DOHH2 (cell line): ENCODE measurements around the gene HDAC4.

Experiments
- H3F3A ChIP-seq: fragments of 200-600 bp; sonication (generic), shearing (Covaris generic); 2 replicates; pipeline ENCODE4 v1.6.0; 2016; ENCODE audit warnings: antibody characterized with exemption, mild to moderate bottlenecking; ENCODE audit not compliant: control insufficient read depth, insufficient read depth
- H3K27ac ChIP-seq: fragments of 200-600 bp; sonication (generic); 2 replicates; pipeline ENCODE4 v1.5.1; 2014; ENCODE audit warnings: low read depth, mild to moderate bottlenecking, low read length, moderate library complexity
- H3K27me3 ChIP-seq: fragments of 200-600 bp; sonication (generic); 2 replicates; pipeline ENCODE4 v1.6.1; 2014; ENCODE audit warnings: mild to moderate bottlenecking, low read length, mixed read lengths; ENCODE audit not compliant: control insufficient read depth
- H3K36me3 ChIP-seq: fragments of 200-600 bp; sonication (generic); 2 replicates; pipeline ENCODE4 v1.6.1; 2014; ENCODE audit warnings: mild to moderate bottlenecking, low read length, moderate library complexity, mixed read lengths; ENCODE audit not compliant: control insufficient read depth
- H3K4me1 ChIP-seq: fragments of 200-600 bp; sonication (generic); 2 replicates; pipeline ENCODE4 v1.6.1; 2014; ENCODE audit warnings: mild to moderate bottlenecking, low read length, mixed read lengths; ENCODE audit not compliant: control insufficient read depth
- H3K4me2 ChIP-seq: fragments of 200-600 bp; sonication (generic); 2 replicates; pipeline ENCODE4 v1.6.0; 2014; ENCODE audit warnings: mild to moderate bottlenecking, low read length, moderate library complexity
- H3K4me3 ChIP-seq: fragments of 200-600 bp; sonication (generic); 2 replicates; pipeline ENCODE4 v1.5.1; 2014; ENCODE audit warnings: mild to moderate bottlenecking, low read length, mixed read lengths
- H3K79me2 ChIP-seq: fragments of 200-600 bp; sonication (generic); 2 replicates; pipeline ENCODE4 v1.6.1; 2014; ENCODE audit warnings: mild to moderate bottlenecking, low read length, mixed read lengths; ENCODE audit not compliant: control insufficient read depth
- H3K9me2 ChIP-seq: fragments of 200-600 bp; sonication (generic); replicated peaks from 2 replicates; pipeline ENCODE4 v1.6.1; 2014; ENCODE audit warnings: mild to moderate bottlenecking, low read length, mixed read lengths; ENCODE audit not compliant: control insufficient read depth
- H3K9me3 ChIP-seq: fragments of 200-600 bp; sonication (generic); 2 replicates; pipeline ENCODE4 v1.6.1; 2014; ENCODE audit warnings: antibody characterized with exemption, low read length, mixed read lengths; ENCODE audit not compliant: control insufficient read depth, insufficient read depth
- H4K20me1 ChIP-seq: fragments of 200-600 bp; sonication (generic); 2 replicates; pipeline ENCODE4 v1.6.0; 2014; ENCODE audit warnings: low read depth, mild to moderate bottlenecking, antibody characterized with exemption, low read length, moderate library complexity; ENCODE audit not compliant: control insufficient read depth, insufficient read depth
- EZH2phosphoT487 ChIP-seq: fragments of 200-600 bp; sonication (generic); IDR thresholded peaks from 2 replicates; pipeline ENCODE4 v1.6.1; 2017; ENCODE audit warnings: borderline replicate concordance, mild to moderate bottlenecking, antibody characterized with exemption, low read length, moderate library complexity, mixed read lengths
- TF ChIP-seq, protein P1 (sequence below): fragments of 200-600 bp; sonication (generic); IDR thresholded peaks from one replicate; pipeline ENCODE4 v1.5.1; 2014; ENCODE audit warnings: antibody characterized with exemption, mild to moderate bottlenecking, low read depth, low read length; ENCODE audit not compliant: poor library complexity, severe bottlenecking

The HDAC4 gene

DNA sequence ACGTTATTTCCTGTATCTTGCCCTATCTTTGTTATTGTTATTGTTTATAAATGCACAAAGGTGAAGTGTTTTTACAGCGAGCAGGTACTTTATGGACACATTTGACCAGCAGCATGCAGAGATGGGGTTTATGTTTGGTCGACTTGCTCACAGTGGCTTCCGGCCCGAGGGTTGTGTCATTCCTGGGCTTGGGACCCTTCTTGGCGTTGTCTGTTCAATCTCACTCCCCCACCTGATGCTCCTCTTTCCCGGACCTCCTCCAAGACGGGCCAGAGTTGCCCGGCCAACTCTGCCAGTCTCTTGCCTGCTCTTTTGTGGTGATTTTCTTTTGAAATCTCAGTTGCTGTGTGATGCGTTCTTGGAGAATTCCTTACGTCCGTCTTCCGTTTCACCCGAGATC is 399.0 kb downstream of the HDAC4 start:
- Histone ChIP-seq H3K27ac (no peak overlapping the region), H3K4me2 (no peak overlapping the region), H3K4me3 (no peak overlapping the region), H3K27me3 (no peaks in the 10 kb centered on the region), H3F3A (no peaks in the 10 kb centered on the region), H3K9me3 (no peaks in the 10 kb centered on the region), H3K9me2 (no peaks in the 10 kb centered on the region), H3K79me2 (no peaks in the 10 kb centered on the region), H3K4me1 (no peaks in the 10 kb centered on the region), H4K20me1 (no peaks in the 10 kb centered on the region), H3K36me3 (no peaks in the 10 kb centered on the region)
- TF ChIP-seq, protein P1, sequence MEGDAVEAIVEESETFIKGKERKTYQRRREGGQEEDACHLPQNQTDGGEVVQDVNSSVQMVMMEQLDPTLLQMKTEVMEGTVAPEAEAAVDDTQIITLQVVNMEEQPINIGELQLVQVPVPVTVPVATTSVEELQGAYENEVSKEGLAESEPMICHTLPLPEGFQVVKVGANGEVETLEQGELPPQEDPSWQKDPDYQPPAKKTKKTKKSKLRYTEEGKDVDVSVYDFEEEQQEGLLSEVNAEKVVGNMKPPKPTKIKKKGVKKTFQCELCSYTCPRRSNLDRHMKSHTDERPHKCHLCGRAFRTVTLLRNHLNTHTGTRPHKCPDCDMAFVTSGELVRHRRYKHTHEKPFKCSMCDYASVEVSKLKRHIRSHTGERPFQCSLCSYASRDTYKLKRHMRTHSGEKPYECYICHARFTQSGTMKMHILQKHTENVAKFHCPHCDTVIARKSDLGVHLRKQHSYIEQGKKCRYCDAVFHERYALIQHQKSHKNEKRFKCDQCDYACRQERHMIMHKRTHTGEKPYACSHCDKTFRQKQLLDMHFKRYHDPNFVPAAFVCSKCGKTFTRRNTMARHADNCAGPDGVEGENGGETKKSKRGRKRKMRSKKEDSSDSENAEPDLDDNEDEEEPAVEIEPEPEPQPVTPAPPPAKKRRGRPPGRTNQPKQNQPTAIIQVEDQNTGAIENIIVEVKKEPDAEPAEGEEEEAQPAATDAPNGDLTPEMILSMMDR, result no peak
- TF ChIP-seq EZH2phosphoT487, result no peak

DNA sequence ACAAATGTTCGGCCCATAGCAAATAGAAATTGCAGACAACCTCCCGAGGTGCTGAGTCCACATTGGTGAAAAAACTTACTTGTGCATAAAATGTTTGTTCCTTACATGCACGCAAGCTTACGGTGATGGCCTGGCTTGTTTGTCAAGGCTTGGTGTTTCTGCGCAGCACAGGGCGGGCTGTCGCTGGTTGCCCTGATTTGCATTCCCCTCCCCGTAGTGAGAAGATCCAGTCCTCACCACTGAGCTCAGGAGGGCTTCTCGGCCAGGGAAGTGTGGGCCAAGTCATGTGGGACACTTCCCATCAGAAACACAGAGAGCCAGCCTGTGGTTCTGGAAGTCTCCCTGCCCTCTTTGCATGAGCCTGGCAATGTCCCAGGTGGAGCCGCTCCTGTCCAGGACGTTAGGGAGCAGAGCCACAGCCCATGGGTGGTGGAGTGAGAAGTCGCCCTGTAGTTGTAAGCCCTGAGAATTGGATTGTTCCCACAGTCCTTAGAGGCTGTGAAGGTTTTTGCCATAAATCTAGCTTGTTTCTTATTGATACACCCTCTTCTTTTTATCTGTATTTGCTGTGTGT is 400.2 kb downstream of the HDAC4 start:
- Histone ChIP-seq H3F3A (no peaks in the 10 kb centered on the region), H3K4me1 (no peaks in the 10 kb centered on the region), H3K4me2 (no peak overlapping the region), H3K4me3 (no peak overlapping the region), H3K9me2 (no peaks in the 10 kb centered on the region), H3K79me2 (no peaks in the 10 kb centered on the region), H4K20me1 (no peaks in the 10 kb centered on the region), H3K27ac (no peak overlapping the region), H3K36me3 (no peaks in the 10 kb centered on the region), H3K9me3 (no peaks in the 10 kb centered on the region), H3K27me3 (no peaks in the 10 kb centered on the region)
- TF ChIP-seq EZH2phosphoT487, result no peak
- TF ChIP-seq, protein P1, result no peak

DNA sequence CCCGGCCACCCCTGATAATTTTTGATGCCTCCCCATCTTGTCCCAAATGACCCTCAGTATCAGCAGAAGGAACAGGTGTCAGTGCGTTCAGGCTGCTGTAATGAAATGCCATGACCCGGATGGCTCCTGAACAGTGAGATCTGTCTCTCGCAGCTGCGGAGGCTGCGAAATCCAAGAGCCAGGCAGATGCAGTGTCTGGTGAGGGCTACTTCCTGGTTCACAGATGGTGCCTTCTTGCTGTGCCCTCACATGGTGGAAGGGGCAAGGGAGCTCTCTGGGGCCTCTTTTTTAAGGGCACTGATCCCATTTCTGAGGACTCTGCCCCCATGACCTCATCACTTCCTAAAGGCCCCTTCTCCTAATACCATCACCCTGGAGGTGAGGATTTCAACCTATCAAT is 400.7 kb downstream of the HDAC4 start:
- H4K20me1 ChIP-seq, result no peaks in the 10 kb centered on the region
- no peaks in the 10 kb centered on the region for H3K79me2 ChIP-seq
- H3K27me3 ChIP-seq, result no peaks in the 10 kb centered on the region
- no peak overlapping the region for H3K4me3 ChIP-seq
- no peak overlapping the region for H3K27ac ChIP-seq
- TF ChIP-seq EZH2phosphoT487, result no peak
- TF ChIP-seq, protein P1, result no peak
- H3F3A ChIP-seq, result no peaks in the 10 kb centered on the region
- H3K9me3 ChIP-seq, result no peaks in the 10 kb centered on the region
- H3K36me3 ChIP-seq, result no peaks in the 10 kb centered on the region
- H3K9me2 ChIP-seq, result no peaks in the 10 kb centered on the region
- H3K4me1 ChIP-seq, result no peaks in the 10 kb centered on the region
- H3K4me2 ChIP-seq, result no peak overlapping the region

DNA sequence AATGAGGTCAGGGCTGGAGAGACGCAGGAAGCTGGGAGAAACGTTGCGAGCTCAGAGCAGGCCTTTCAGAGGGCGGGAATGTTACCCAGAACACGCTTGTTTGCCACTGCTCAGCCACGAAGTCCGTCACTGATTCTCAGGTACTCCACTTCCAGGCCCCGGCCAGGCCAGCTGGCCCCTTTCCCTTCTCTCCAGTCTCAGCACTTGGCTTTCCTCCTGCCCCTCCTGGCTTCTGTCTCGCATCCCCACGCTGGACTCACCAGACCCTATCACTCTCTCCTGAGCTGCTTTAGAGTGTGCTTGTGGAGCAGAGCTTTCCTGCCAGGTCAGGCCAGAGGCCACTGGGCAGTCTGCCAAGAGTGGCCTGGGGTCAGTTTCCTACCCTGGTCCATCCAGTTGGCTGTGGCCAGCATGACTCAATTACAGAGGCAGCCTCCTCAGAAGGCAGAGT is 401.5 kb downstream of the HDAC4 start:
- Histone ChIP-seq H3K4me1 (no peaks in the 10 kb centered on the region), H3F3A (no peaks in the 10 kb centered on the region), H3K27ac (no peak overlapping the region), H3K36me3 (no peaks in the 10 kb centered on the region), H3K9me3 (no peaks in the 10 kb centered on the region), H3K9me2 (no peaks in the 10 kb centered on the region), H4K20me1 (no peaks in the 10 kb centered on the region), H3K27me3 (no peaks in the 10 kb centered on the region), H3K4me2 (no peak overlapping the region), H3K4me3 (no peak overlapping the region), H3K79me2 (no peaks in the 10 kb centered on the region)
- TF ChIP-seq EZH2phosphoT487, result no peak
